Inflammatory macrophage (primary cell): ENCODE results near the gene KIAA1328.
"Not testable (repeated sequence)": the region's sequence is repeated elsewhere in the genome, so short reads cannot be mapped to it uniquely, and the experiment has no call there.

Experiments
- DNase-seq, 2 donors: peaks; one replicate each; pipeline ENCODE4 v3.0.0-alpha.2; 2020 to 2022
- total RNA-seq, 18 experiments: gene quantifications; one replicate each; lab custom pipeline; 2026; ENCODE audit warnings: mixed read lengths in 6 of 18, inconsistent platforms in 2 of 18; lab: John Stamatoyannopoulos, UW

The KIAA1328 gene
- 1.4 to 7.0 (median 4.0) reads per million in 18 experiments for total RNA-seq

GRCh38 chr18:36828630-36829361 lies at the start of gene KIAA1328, which contains the start of gene TPGS2:
Gene KIAA1328 (plus strand): TSS chr18:36829127. CDS start chr18:36829139, 12 bp downstream.
Gene TPGS2 (minus strand): TSS chr18:36829002. CDS start chr18:36828767, 235 bp downstream.
- DNase-seq, result peak; percentile 81 to 91

- no peak for DNase-seq
These were observed 48.2 kb upstream of the KIAA1328 start for GRCh38 chr18:36780748-36781147.

- no peak for DNase-seq
These were observed 46.2 kb upstream of the KIAA1328 start for GRCh38 chr18:36782710-36783109.

GRCh38 chr18:36783792-36784191 lies 45.1 kb upstream of the KIAA1328 start:
- DNase-seq, result no peak

- no peak for DNase-seq
These were observed 42.2 kb upstream of the KIAA1328 start for GRCh38 chr18:36786686-36787085.

- no peak for DNase-seq
These were observed 36.2 kb upstream of the KIAA1328 start for GRCh38 chr18:36792634-36793283.

- DNase-seq, result no peak
These were observed 30.0 kb upstream of the KIAA1328 start for GRCh38 chr18:36798738-36799473.

GRCh38 chr18:36805105-36805504 lies 23.8 kb upstream of the KIAA1328 start:
- DNase-seq, result no peak

- DNase-seq, result no peak
These were observed 20.2 kb upstream of the KIAA1328 start for GRCh38 chr18:36808681-36809080.

GRCh38 chr18:36809590-36810381 lies 19.1 kb upstream of the KIAA1328 start:
- DNase-seq, result peak; percentile 69 to 73

GRCh38 chr18:36811430-36811829 lies 17.5 kb upstream of the KIAA1328 start:
- no peak for DNase-seq

- no peak for DNase-seq
These were observed 17.0 kb upstream of the KIAA1328 start for GRCh38 chr18:36811955-36812354.

- DNase-seq, result no peak
These were observed 16.2 kb upstream of the KIAA1328 start for GRCh38 chr18:36812678-36813077.

GRCh38 chr18:36813101-36813775 lies 15.7 kb upstream of the KIAA1328 start:
- no peak for DNase-seq

- no peak for DNase-seq
These were observed 15.1 kb upstream of the KIAA1328 start for GRCh38 chr18:36813824-36814223.

- no peak for DNase-seq
These were observed 13.9 kb upstream of the KIAA1328 start for GRCh38 chr18:36814994-36815393.

GRCh38 chr18:36816096-36816495 lies 12.8 kb upstream of the KIAA1328 start:
- DNase-seq, result not testable (repeated sequence)

GRCh38 chr18:36817039-36817438 lies 11.9 kb upstream of the KIAA1328 start:
- DNase-seq, result no peak

- DNase-seq, result no peak
These were observed 10.3 kb upstream of the KIAA1328 start for GRCh38 chr18:36818652-36819051.

GRCh38 chr18:36819621-36820020 lies 9.3 kb upstream of the KIAA1328 start:
- no peak for DNase-seq

GRCh38 chr18:36821681-36822080 lies 7.2 kb upstream of the KIAA1328 start:
- no peak for DNase-seq

GRCh38 chr18:36825526-36825925 lies 3.4 kb upstream of the KIAA1328 start:
- no peak for DNase-seq
